Panc1 (cell line): ENCODE measurements around the gene SELL. TPM values are rescaled to one million over a fixed set of nuclear protein-coding genes. Genes with fewer than 3 reads are reported as not detected.

Experiments
- ATAC-seq: fragments of 200-7000 bp; cut with Tn5 transposase; 2 replicates; pipeline ENCODE4 v1.9.1; 2020; ENCODE audit warnings: mild to moderate bottlenecking, moderate library complexity
- BruUV-seq: library from RNA; stranded (reverse); fragments of 400-500 nt; replicated peaks from 2 replicates; lab custom pipeline; 2021; lab: Mats Ljungman, UMichigan
- CTCF ChIA-PET: fragments of 300-600 bp; sonication (Branson Sonifier 250); formaldehyde crosslinking; loops from one replicate; lab custom pipeline; 2022; ENCODE audit warnings: antibody characterized with exemption; lab: Charles Lee
- POLR2A ChIA-PET: fragments of 300-600 bp; sonication (Branson Sonifier 250); formaldehyde crosslinking; loops from one replicate; lab custom pipeline; 2022; ENCODE audit warnings: antibody characterized with exemption; lab: Charles Lee
- DNase-seq: peaks from one replicate; pipeline ENCODE4 v3.0.0-alpha.2; 2010; ENCODE audit warnings: low read depth, low spot score
- H3K27ac ChIP-seq: 2 replicates; pipeline ENCODE4 v1.5.1; 2011; ENCODE audit warnings: mild to moderate bottlenecking, low read length, inconsistent platforms
- H3K27me3 ChIP-seq: fragments of 200-500 bp; sonication (Bioruptor generic); 2 replicates; pipeline ENCODE4 v1.6.0; 2014; ENCODE audit warnings: low read length, inconsistent platforms; ENCODE audit not compliant: control insufficient read depth, insufficient read depth
- H3K36me3 ChIP-seq: fragments of 200-500 bp; sonication (Bioruptor generic); 2 replicates; pipeline ENCODE4 v1.5.1; 2014; ENCODE audit warnings: inconsistent platforms, mild to moderate bottlenecking, low read length, moderate library complexity; ENCODE audit not compliant: control insufficient read depth, insufficient read depth
- H3K4me1 ChIP-seq: 2 replicates; pipeline ENCODE4 v1.5.1; 2011; ENCODE audit warnings: inconsistent platforms, mild to moderate bottlenecking, low read length, moderate library complexity; ENCODE audit not compliant: control insufficient read depth, insufficient read depth
- H3K4me3 ChIP-seq, 2 experiments: 2 replicates each; pipeline ENCODE4 v1.5.1; 2011 to 2012; ENCODE audit warnings: low read depth in 2 of 2, low read length in 2 of 2, mild to moderate bottlenecking in 2 of 2, inconsistent platforms in 1 of 2, moderate library complexity in 1 of 2
- H3K9me3 ChIP-seq: fragments of 200-500 bp; sonication (Bioruptor generic); 2 replicates; pipeline ENCODE4 v1.5.1; 2014; ENCODE audit warnings: low read depth, mild to moderate bottlenecking, inconsistent platforms, low read length, moderate library complexity; ENCODE audit not compliant: control insufficient read depth, insufficient read depth
- POLR2AphosphoS5 ChIP-seq: IDR thresholded peaks from 2 replicates; pipeline ENCODE4 v1.6.1; 2012; ENCODE audit warnings: mild to moderate bottlenecking, low read depth, low read length, moderate library complexity
- SIN3A ChIP-seq: IDR thresholded peaks from 2 replicates; pipeline ENCODE4 v1.6.1; 2012; ENCODE audit warnings: low read depth, mild to moderate bottlenecking, low read length, moderate library complexity, borderline replicate concordance; ENCODE audit not compliant: insufficient read depth
- TCF7L2 ChIP-seq: IDR thresholded peaks from 2 replicates; pipeline ENCODE4 v1.6.1; 2011; ENCODE audit warnings: mild to moderate bottlenecking, low read depth, low read length, inconsistent platforms
- in situ Hi-C: cut with HindIII; loops from 2 replicates; pipeline ENCODE4 v1.10.0; 2016; ENCODE audit warnings: low sequenced_read_pairs, low pct_unique_long_range_greater_than_20kb
- intact Hi-C: fragments of 100-400 bp; cut with micrococcal nuclease; formaldehyde crosslinking; loops from one replicate; pipeline ENCODE4 v1.10.0; 2022; ENCODE audit not compliant: unreplicated experiment
- total RNA-seq: library from RNA; stranded (reverse); gene quantifications from one replicate; pipeline ENCODE4 v1.2.1, GENCODE V29; 2021; ENCODE audit not compliant: unreplicated experiment
- TF ChIP-seq, protein P1 (sequence below): fragments of 450-650 bp; IDR thresholded peaks from 2 replicates; pipeline ENCODE4 v1.5.1; 2017; ENCODE audit warnings: mild to moderate bottlenecking
- TF ChIP-seq, protein P2 (sequence below), 2 experiments: IDR thresholded peaks; 2 replicates each; pipeline ENCODE4 v1.6.1; 2011 to 2012; ENCODE audit warnings: low read depth in 2 of 2, control low read depth in 1 of 2, low read length in 1 of 2, mild to moderate bottlenecking in 1 of 2, moderate library complexity in 1 of 2; ENCODE audit not compliant: insufficient read depth in 1 of 2

SELL gene
- total RNA-seq, 1 experiment from 2014 or later, result 0.31 TPM

DNA sequence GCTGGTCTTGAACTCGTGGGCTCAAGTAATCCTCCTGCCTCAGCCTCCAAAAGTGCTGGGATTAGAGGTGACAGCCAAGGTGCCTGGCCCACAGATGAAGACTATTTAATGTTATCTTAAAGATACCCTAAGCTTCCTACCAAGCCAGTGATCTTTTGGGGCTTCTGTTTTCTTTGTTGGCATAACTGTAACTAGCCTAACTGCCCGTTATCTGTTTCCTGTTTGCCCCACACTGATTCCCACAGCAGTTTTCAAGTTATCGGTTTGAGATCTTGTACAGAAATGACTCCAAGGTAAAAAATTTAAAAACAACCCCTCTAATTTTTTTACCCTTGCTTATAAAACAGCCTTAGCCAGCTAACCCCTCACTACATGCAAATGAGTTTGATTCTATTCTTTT, 12.4 kb downstream of the SELL start:
- in situ Hi-C loops, result no loop called here
- no TSS peak for BruUV-seq

DNA sequence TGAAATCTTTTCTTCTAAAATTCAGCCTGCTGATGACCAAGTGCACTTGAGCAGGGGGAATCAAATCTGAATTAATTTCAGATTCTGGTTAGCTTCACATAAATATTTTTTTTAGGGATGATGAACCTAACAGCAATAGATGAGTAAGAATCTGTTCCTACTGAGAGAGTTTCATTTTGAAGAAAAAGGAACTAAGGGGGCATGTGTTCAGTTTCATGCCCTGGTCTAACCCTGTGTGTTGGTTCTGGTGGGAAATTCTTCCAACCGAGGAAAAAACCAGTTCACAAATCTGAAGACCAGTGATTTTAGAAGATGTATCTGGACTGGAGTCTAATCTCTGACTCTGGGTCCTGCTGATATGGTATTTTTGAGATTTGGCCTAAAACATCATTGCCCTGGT, 13.7 kb downstream of the SELL start:
- Histone ChIP-seq H3K9me3 (no peaks in the 10 kb centered on the region), H3K36me3 (no peaks in the 10 kb centered on the region), H3K27ac (no peak overlapping the region), H3K4me1 (no peaks in the 10 kb centered on the region), H3K27me3 (no peaks in the 10 kb centered on the region; the same call in 1 of the 2 replicates), H3K4me3 (no peak overlapping the region)
- ATAC-seq (no peak), DNase-seq (no peak)
- CTCF ChIA-PET, result interaction anchor here (0.6 kb wide), 1 partner anchor 8 kb away, joined by 3 read pairs; no protein-coding TSS in a partner anchor
- no TSS peak for BruUV-seq
- POLR2A ChIA-PET, result no interaction called here
- intact Hi-C loops, result no loop called here
- in situ Hi-C loops, result no loop called here
- TF ChIP-seq, protein P1, sequence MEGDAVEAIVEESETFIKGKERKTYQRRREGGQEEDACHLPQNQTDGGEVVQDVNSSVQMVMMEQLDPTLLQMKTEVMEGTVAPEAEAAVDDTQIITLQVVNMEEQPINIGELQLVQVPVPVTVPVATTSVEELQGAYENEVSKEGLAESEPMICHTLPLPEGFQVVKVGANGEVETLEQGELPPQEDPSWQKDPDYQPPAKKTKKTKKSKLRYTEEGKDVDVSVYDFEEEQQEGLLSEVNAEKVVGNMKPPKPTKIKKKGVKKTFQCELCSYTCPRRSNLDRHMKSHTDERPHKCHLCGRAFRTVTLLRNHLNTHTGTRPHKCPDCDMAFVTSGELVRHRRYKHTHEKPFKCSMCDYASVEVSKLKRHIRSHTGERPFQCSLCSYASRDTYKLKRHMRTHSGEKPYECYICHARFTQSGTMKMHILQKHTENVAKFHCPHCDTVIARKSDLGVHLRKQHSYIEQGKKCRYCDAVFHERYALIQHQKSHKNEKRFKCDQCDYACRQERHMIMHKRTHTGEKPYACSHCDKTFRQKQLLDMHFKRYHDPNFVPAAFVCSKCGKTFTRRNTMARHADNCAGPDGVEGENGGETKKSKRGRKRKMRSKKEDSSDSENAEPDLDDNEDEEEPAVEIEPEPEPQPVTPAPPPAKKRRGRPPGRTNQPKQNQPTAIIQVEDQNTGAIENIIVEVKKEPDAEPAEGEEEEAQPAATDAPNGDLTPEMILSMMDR, result no peak
- TF ChIP-seq SIN3A (no peak), POLR2AphosphoS5 (no peak), TCF7L2 (no peak)
- TF ChIP-seq, protein P2, sequence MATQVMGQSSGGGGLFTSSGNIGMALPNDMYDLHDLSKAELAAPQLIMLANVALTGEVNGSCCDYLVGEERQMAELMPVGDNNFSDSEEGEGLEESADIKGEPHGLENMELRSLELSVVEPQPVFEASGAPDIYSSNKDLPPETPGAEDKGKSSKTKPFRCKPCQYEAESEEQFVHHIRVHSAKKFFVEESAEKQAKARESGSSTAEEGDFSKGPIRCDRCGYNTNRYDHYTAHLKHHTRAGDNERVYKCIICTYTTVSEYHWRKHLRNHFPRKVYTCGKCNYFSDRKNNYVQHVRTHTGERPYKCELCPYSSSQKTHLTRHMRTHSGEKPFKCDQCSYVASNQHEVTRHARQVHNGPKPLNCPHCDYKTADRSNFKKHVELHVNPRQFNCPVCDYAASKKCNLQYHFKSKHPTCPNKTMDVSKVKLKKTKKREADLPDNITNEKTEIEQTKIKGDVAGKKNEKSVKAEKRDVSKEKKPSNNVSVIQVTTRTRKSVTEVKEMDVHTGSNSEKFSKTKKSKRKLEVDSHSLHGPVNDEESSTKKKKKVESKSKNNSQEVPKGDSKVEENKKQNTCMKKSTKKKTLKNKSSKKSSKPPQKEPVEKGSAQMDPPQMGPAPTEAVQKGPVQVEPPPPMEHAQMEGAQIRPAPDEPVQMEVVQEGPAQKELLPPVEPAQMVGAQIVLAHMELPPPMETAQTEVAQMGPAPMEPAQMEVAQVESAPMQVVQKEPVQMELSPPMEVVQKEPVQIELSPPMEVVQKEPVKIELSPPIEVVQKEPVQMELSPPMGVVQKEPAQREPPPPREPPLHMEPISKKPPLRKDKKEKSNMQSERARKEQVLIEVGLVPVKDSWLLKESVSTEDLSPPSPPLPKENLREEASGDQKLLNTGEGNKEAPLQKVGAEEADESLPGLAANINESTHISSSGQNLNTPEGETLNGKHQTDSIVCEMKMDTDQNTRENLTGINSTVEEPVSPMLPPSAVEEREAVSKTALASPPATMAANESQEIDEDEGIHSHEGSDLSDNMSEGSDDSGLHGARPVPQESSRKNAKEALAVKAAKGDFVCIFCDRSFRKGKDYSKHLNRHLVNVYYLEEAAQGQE (IDR thresholded peaks at IDR 0.05; ENCODE audit: insufficient read depth in 1 of 2, low read depth in 2 of 2, low read length in 1 of 2), result no peak

More for the DNA sequence above, 12.4 kb downstream of the SELL start:
- ChIA-PET POLR2A (no interaction called here), CTCF (no interaction called here)
- Histone ChIP-seq H3K9me3 (no peaks in the 10 kb centered on the region), H3K36me3 (no peaks in the 10 kb centered on the region), H3K4me3 (no peak overlapping the region), H3K4me1 (no peaks in the 10 kb centered on the region), H3K27ac (no peak overlapping the region), H3K27me3 (no peaks in the 10 kb centered on the region; the same call in 1 of the 2 replicates)
- TF ChIP-seq, protein P1, result no peak
- TF ChIP-seq, protein P2 (IDR thresholded peaks at IDR 0.05; ENCODE audit: insufficient read depth in 1 of 2, low read depth in 2 of 2, low read length in 1 of 2), result no peak
- TF ChIP-seq SIN3A, result no peak
- no peak for TF ChIP-seq POLR2AphosphoS5
- TF ChIP-seq TCF7L2, result no peak
- DNase-seq (no peak), ATAC-seq (no peak)
- intact Hi-C loops, result no loop called here
